IPS-15b (cell line): Measurements from ENCODE around the gene TCEA2.

ENCODE experiments used
- H3K27me3 ChIP-seq: one replicate; pipeline ENCODE4 v1.6.1; 2013; ENCODE audit warnings: low read length; ENCODE audit not compliant: control insufficient read depth, insufficient read depth
- H3K36me3 ChIP-seq: one replicate; pipeline ENCODE4 v1.6.1; 2013; ENCODE audit warnings: low read length; ENCODE audit not compliant: control insufficient read depth, insufficient read depth
- H3K4me1 ChIP-seq: one replicate; pipeline ENCODE4 v1.6.1; 2013; ENCODE audit warnings: mild to moderate bottlenecking, low read length; ENCODE audit not compliant: control insufficient read depth, insufficient read depth
- H3K4me3 ChIP-seq: one replicate; pipeline ENCODE4 v1.5.1; 2013; ENCODE audit warnings: low read depth, low read length
- H3K9ac ChIP-seq: one replicate; pipeline ENCODE4 v1.6.1; 2013; ENCODE audit warnings: low read depth, mild to moderate bottlenecking, low read length
- H3K9me3 ChIP-seq: one replicate; pipeline ENCODE4 v1.6.1; 2013; ENCODE audit warnings: mild to moderate bottlenecking, low read length; ENCODE audit not compliant: control insufficient read depth, insufficient read depth

The TCEA2 gene

DNA sequence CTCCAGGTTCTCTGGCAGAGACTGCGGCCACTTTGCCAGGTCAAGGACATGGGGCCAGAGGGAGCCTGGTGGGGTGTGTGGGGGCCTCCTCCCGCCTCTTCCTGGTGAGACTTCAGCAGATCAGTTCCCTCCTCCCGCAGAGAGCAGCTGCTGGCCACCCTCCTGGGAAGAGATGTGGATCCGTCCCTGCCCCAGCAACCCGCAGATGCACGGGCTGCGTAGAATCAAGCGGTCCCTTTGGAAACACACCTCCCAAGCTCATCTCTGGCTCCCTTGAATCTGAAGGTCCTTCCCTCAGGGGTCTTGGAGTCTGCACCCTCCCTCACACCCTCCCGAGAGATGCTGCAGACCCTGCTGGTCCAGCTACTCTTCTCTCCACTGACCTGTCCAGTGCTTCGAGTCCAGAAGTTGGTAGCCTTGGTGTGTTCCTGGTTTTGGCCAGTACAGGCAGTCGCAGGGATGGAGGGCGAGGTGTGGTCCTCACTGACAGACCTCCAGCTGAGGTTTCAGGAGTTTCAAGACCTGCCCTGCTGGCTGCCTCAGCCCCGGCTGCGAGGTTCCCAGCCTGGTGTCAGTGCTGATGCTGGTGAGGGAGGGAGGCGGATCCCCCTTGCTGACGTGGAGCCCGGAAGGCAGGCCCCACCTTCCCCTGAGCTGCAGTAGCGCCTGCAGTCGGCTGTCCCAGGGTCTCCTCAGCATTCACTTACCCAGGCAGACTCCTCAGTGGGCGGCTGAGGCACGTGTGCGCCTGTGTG, 44.2 kb downstream of the TCEA2 start, which contains the start of gene NPBWR2:
Gene NPBWR2 (minus strand): TSS at position 585 of the 755 bp plus-strand sequence. CDS start 734 bp downstream, outside the sequence.
- no peaks in the 10 kb centered on the region for H3K9me3 ChIP-seq
- H3K4me3 ChIP-seq = no peak within 1 kb of the TSS
- peaks cover 3% of the 10 kb centered on the region for H3K27me3 ChIP-seq
- H3K36me3 ChIP-seq = no peaks in the 10 kb centered on the region
- no peaks in the 10 kb centered on the region for H3K4me1 ChIP-seq
- no peak within 1 kb of the TSS for H3K9ac ChIP-seq

DNA sequence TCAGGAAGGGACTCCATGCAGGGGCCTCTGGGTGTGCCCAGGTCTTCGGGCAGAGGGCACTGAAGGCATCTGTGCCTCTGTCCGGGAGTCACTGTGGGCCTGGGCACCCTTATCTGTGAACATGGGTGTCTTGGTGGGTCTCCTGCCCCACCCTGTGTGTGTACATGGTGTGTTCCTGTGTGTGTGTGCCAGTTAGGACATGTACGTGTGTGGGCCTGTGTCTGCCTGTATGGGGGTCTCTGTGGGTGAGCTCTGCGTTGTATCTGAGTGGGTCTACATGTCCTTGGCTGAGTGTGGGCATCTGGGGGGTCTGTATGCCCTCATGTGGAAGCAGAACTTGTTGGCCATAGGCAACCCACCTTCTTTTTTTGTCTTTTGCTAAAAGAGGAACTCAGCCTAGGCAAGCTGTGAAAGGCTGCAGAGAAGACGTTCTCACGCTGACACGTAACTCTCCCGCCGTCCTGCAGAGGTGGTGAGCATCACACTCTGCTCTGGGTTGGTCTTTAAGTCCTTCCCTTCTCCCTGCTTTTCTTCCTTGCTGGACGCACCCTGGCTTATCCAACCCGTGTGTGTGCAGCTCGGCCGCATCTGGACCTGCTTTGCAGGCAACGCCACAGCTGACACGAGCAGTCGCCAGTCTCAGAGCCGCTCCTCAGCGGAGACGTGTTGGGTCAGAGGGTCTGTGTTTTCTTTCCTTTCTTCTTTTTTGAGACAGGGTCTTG, 44.9 kb downstream of the TCEA2 start:
- no peaks in the 10 kb centered on the region for H3K4me1 ChIP-seq
- no peaks in the 10 kb centered on the region for H3K36me3 ChIP-seq
- H3K27me3 ChIP-seq = peaks cover 1% of the 10 kb centered on the region
- H3K9ac ChIP-seq = no peak overlapping the region
- no peak overlapping the region for H3K4me3 ChIP-seq
- no peaks in the 10 kb centered on the region for H3K9me3 ChIP-seq

DNA sequence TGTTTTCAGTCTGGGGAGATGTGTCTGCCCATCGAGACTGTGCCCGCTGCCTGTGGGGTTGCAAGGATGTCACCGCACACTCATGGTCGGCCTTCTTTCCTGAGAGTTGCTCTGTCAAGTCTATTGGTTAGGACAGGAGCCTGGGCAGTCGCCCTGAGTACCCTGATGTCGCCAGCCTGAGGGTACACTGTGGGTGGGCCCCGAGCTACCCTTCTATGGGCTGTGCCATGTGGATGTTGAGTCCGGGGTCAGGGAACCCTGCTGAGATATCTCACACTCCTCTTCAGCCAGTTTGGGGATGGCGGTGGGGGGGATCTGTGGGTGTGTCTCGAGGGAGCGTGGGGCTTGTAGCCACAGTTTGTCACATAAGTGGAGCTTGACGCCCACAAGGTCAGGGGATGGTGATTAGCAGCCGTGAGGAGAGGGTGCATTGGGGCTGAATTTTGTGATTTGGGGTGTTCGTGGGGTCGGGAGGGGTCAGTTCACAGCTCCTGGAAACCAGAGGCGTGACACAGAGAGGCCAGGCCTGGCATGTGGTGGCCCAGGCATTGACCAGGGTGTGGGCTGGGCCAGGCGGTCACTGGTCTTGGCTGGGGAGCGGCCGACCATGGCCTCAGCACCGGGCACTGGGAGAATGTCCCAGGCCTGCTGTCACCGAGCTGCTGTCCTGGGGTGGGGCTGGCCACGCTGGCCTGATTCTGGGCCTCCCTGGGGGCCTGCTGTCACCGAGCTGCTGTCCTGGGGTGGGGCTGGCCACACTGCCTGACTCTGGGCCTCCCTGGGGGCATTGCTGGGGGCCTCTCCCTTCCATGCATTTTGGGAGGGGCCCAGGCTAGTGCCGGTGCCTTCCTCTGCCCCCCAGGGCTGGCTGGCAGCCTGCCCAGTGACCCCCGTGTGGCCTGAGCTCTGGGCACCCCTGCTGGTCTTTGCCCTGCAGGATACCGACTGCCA, 46.0 kb downstream of the TCEA2 start:
- Histone ChIP-seq H3K36me3 (no peaks in the 10 kb centered on the region), H3K4me3 (no peak overlapping the region), H3K27me3 (no peaks in the 10 kb centered on the region), H3K4me1 (no peaks in the 10 kb centered on the region), H3K9me3 (no peaks in the 10 kb centered on the region), H3K9ac (no peak overlapping the region)

DNA sequence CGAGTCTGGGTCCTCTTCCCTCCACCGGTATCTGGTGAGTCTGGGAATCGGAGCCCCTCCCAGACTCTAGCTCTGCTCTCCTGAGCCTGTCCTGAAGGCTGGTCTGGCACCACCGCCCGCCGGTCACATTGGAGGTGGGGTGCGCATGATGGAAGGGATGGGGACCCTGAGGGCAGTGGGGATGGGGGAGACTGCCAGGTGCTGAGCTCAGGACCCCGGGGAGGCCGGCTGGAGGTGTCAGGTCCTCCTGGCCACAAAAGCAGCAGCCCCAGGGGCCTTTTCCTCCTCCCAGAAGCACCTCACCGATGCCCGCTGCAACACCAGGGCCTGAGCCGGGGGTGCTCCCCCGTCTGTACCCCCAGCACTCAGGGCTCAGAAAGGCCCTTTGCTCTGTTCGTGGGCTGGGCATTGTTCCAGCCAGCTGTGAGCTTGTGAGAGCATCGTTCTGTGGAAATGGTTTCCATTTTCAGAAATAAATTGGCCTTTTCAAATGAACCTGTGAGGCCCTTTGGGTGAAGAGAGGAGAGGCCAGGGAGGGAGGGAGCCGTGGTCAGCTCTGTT, 46.9 kb downstream of the TCEA2 start:
- no peaks in the 10 kb centered on the region for H3K36me3 ChIP-seq
- no peak overlapping the region for H3K4me3 ChIP-seq
- no peaks in the 10 kb centered on the region for H3K27me3 ChIP-seq
- H3K4me1 ChIP-seq = no peaks in the 10 kb centered on the region
- H3K9ac ChIP-seq = no peak overlapping the region
- H3K9me3 ChIP-seq = no peaks in the 10 kb centered on the region

DNA sequence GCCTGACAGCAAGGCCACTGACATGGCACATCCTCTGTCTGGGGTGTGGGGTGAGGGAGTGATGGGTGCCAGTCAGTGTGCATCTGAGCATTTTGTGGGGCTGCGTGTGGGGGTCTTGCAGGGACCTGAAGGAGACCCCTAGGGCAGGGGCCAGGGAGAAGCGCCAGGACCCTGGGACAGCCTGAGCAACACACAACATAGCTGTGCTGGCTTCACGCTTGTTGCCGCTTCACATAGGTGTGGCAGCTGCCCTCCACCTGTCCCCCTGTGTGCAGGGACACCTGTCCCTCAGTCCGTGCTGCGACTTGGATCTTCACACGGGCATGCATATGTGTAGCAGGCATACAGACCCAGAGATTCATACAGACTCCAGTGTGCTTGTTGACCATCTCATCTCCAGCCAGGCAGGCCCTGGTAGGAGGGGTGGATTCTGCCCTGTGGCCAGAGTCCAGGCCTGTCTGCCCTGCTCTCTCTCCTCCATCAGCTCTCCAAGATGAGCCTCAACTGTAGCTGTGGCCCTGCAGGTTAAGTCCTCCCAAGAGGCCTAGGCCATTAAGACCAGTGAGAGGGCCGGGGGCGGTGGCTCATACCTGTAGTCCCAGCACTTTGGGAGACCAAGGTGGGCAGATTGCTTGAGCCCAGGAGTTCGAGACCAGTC, 47.5 kb downstream of the TCEA2 start:
- no peaks in the 10 kb centered on the region for H3K36me3 ChIP-seq
- no peaks in the 10 kb centered on the region for H3K27me3 ChIP-seq
- no peaks in the 10 kb centered on the region for H3K9me3 ChIP-seq
- H3K4me1 ChIP-seq = no peaks in the 10 kb centered on the region
- no peak overlapping the region for H3K9ac ChIP-seq
- no peak overlapping the region for H3K4me3 ChIP-seq

DNA sequence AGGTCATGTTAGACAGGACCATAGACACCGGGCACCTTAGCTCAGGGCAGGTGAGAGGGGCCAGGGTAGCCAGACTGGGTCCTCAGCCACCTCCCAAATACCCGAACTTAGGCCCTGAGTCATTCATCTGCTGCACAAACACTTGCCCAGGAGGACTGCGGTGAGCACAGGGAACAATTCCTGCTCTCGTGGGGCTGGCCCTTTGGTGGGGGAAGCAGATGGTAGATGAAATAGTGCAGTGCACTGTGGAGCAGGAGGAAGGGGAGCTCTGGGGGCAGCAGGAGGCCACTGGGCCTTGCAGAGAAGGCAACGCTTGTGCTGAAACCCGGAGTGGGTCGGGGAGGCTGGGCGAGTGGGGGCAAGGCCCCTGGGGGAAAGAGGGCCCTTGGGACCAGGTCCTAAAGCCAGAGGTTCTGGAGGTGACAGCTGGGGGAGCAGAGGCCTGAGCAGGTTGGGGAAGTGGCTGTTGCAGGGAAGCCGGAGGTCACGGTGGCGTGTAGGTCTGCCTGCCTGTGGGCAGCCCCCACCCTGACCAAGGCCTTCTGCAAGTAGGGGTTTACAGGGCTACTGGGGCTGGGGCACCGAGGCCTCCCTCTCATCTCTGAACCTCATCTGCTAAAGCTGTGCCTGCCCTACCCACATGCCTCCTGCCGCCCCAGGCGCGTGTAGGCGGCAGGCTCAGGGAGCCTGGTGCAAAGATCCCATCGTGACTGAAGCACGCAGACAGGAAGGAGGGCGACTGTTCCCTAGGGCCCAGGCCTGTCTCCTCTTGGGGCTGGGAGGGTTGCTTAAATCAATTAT, 49.0 kb downstream of the TCEA2 start:
- H3K4me1 ChIP-seq = no peaks in the 10 kb centered on the region
- no peak overlapping the region for H3K4me3 ChIP-seq
- H3K36me3 ChIP-seq = no peaks in the 10 kb centered on the region
- no peaks in the 10 kb centered on the region for H3K9me3 ChIP-seq
- no peak overlapping the region for H3K9ac ChIP-seq
- H3K27me3 ChIP-seq = no peaks in the 10 kb centered on the region

DNA sequence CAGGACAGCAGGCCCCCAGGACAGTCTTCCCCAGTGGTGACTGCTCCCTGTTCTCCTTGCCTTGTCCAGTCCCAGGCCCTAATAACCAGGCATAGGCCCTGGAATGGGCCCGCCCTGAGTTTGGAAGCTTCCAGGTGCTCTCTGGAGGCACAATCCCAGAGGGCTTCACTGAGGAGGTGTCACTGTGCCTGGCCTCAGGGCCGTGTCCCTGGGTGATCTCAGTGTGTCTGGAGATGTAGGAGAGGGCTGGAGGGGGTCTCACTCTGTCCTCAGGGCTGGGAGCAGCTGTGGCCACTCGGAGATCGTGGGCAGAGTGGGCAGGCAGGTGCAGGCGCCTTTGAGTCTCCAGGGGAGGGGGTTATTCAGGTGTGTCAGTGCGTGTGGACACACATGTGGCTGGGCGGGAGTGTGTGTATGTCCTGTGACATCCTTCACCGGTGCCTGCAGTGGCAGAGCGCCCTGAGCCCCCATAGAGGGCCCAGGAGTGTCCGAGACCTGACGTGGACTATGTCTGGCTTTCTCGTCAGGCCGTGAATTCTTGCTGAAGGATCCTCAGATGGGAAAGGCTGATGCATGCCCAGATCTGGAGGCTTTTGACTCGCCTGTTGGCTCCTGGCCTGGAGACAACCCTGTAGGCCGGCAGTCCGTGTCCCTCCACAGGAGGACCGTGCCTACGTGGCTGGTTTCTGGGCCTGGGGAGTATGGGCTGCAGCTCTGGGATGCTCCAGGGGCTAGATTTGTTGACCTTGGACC, 49.9 kb downstream of the TCEA2 start:
- Histone ChIP-seq H3K4me1 (no peaks in the 10 kb centered on the region), H3K27me3 (no peaks in the 10 kb centered on the region), H3K9me3 (no peaks in the 10 kb centered on the region), H3K4me3 (no peak overlapping the region), H3K9ac (no peak overlapping the region), H3K36me3 (no peaks in the 10 kb centered on the region)

DNA sequence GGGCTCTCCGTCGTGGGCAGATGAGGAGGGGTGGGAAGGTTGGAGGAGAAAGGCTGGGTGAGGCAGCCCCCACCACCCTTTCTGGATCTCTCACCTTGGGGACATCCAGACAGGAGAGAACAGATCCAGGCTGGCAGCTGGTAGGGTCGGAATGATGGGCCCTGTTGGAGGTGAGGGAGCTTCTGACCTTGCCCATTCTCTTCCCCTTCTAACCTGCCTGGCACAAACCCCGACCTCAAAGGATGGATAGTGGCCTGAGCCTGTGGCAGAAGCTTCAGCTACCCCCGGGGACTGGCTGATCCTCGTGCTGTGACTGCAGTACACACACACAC, 50.4 kb downstream of the TCEA2 start:
- Histone ChIP-seq H3K9ac (no peak overlapping the region), H3K4me3 (no peak overlapping the region), H3K27me3 (no peaks in the 10 kb centered on the region), H3K4me1 (no peaks in the 10 kb centered on the region), H3K36me3 (no peaks in the 10 kb centered on the region), H3K9me3 (no peaks in the 10 kb centered on the region)

DNA sequence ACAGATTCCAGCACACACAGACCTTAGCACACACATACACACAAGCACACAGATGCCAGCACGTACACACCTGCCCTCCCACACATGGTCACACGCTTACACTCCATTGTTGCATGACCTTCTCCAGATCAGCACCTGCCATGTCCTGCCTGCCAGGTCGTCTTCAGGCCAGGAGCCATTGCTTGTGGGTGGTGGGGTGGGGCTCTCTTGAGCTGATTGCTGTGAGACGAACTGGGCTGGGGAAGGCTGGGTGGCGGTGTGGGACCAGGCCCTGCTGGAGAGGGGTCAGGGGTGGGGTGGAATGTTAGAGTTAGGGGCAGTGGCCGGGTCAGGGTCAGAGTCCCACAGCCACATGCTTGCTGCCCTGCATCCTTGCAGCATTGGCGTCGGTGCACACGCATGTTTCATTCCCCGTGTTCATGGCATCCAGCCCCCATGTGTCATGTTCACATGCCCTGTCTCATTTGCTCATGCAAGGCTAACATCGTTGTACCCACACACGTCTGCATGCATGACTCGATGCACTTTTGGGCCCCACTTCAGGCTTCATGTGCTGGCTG, 50.9 kb downstream of the TCEA2 start:
- Histone ChIP-seq H3K9me3 (no peaks in the 10 kb centered on the region), H3K9ac (no peak overlapping the region), H3K27me3 (no peaks in the 10 kb centered on the region), H3K36me3 (no peaks in the 10 kb centered on the region), H3K4me3 (no peak overlapping the region), H3K4me1 (no peaks in the 10 kb centered on the region)
